Measurements from ENCODE around the gene PTPDC1. TPM values are rescaled to one million over a fixed set of nuclear protein-coding genes. Genes with fewer than 3 reads are reported as not detected.
A peak's percentile ranks its signal among the peaks of the same experiment; 100 is the strongest.

The PTPDC1 gene
- total RNA-seq, 1 experiment from 2014 or later = 10.6 TPM

- in situ Hi-C loops (cut with HindIII; ENCODE audit: low pct_unique_long_range_greater_than_20kb, low sequenced_read_pairs) = no loop called here
- no peak for DNase-seq (ENCODE audit: low read depth, low spot score)
These were observed 42.6 kb downstream of the PTPDC1 start for GRCh38 chr9:94126844-94127243.

- in situ Hi-C loops (cut with HindIII; ENCODE audit: low pct_unique_long_range_greater_than_20kb, low sequenced_read_pairs) = no loop called here
These were observed 43.5 kb downstream of the PTPDC1 start for GRCh38 chr9:94127806-94128205.

GRCh38 chr9:94128580-94128979 is 44.3 kb downstream of the PTPDC1 start:
- no peak for DNase-seq (ENCODE audit: low read depth, low spot score)
- in situ Hi-C loops (cut with HindIII; ENCODE audit: low pct_unique_long_range_greater_than_20kb, low sequenced_read_pairs) = no loop called here

More at GRCh38 chr9:94127806-94128205, 43.5 kb downstream of the PTPDC1 start:
- no peak for DNase-seq (ENCODE audit: low read depth, low spot score)

DNA sequence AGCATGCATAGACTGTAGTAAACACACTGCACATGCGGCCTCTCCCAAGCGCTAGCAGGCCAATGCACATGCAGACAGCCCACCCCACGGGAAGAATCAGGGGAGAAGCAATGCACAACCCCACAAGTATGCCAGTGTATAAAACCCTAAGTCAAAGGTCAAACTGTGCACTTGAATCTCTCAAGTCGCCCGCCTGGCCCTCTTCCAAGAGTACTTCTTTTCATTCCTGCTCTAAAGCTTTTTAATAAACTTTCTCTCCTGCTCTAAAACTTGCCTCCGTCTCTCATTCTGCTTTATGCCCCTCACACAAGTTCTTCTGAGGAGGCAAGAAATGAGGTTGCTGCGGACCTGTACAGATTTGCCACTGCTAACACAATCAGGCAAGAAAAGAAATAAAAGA is 50.4 kb downstream of the PTPDC1 start:
- DNase-seq (ENCODE audit: low read depth, low spot score) = no peak
- in situ Hi-C loops (cut with HindIII; ENCODE audit: low pct_unique_long_range_greater_than_20kb, low sequenced_read_pairs) = no loop called here

GRCh38 chr9:94135222-94135621 is 51.0 kb downstream of the PTPDC1 start:
- DNase-seq (ENCODE audit: low read depth, low spot score) = no peak
- in situ Hi-C loops (cut with HindIII; ENCODE audit: low pct_unique_long_range_greater_than_20kb, low sequenced_read_pairs) = no loop called here

DNA sequence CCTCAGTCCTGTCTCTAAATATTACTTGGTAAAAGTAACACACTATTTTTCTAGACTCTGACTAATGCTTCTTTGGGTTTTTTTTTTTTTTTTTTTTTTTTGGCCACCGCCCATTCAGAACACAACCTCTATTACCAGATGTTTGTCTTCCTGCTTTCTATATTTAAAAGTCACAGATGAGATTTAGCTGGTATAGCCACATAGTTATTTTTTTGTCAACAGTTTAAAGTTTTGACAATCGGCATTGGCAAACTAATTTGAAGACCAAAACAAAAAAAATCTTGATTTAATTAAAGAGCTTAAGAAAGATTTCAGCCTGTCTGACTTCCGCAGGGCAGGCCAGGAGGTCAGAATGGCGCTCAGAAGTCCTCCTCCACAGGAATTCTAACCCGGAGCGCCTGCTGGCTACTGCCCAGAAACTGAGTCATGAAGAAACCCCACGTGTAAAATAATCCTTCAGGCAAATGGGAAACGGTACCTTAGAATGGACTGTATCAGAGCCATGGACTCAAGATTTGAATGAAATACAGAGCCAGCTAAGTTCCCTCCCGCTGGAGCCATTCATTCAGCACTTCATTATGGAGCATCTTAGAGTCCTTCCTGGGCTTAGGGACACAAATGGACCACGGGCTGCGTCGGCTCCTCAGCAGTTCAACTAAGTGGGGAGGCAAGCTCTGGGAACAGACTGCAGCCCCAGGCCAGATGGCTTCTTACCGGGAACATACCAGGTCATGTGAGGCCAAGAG is 55.6 kb downstream of the PTPDC1 start:
- in situ Hi-C loops (cut with HindIII; ENCODE audit: low pct_unique_long_range_greater_than_20kb, low sequenced_read_pairs) = no loop called here
- DNase-seq (ENCODE audit: low read depth, low spot score) = peak; percentile 34

- no peak for DNase-seq (ENCODE audit: low read depth, low spot score)
- in situ Hi-C loops (cut with HindIII; ENCODE audit: low pct_unique_long_range_greater_than_20kb, low sequenced_read_pairs) = no loop called here
These were observed 56.1 kb downstream of the PTPDC1 start for GRCh38 chr9:94140418-94140780.

DNA sequence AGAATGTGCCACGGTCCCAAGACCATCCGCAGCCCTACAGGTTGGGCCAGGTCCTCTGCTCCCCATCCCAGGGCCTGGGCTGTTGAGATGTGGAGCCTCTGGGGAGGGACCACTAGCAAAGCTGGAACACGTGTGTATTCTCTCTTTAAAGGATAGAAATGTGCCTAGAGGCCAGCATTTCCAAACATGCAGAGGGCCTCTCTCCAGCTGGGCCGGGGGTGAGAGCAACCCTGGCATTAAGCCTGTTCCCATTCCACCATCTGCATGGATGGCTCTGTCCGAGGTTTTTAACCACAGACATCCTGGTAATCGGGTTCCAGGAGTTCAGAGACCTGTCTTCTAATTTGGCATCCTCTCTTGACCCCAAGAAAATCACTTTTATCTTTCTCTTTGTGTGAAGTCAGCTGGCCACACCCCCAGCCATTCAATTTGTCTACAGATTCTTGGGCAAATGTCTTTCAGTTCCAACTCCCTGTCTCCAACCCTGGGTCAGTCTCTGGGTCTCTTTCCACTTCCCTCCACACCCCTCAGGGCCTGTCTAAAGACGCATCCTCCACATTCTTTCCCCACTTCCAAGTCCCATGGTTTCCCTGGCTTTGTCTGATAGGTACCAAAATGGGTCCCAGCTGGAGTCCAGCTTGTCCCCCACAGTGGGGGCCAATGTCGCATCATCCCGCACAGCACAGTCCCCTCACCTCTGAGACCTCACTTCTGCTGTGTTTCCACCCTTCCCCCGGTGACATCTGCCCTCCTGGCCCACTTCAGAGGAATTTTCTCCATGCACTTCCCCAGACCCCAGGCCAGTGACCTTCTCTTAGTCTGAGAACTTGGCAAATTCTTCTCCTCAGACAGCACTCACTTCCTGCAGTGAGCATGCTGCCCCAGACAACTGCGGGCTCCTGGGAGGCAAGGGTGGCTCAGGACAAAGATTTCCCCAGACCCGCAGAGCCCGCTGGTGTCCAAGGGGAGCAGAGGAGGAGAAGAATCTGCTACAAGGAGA is 56.8 kb downstream of the PTPDC1 start:
- no peak for DNase-seq (ENCODE audit: low read depth, low spot score)
- in situ Hi-C loops (cut with HindIII; ENCODE audit: low pct_unique_long_range_greater_than_20kb, low sequenced_read_pairs) = no loop called here

DNA sequence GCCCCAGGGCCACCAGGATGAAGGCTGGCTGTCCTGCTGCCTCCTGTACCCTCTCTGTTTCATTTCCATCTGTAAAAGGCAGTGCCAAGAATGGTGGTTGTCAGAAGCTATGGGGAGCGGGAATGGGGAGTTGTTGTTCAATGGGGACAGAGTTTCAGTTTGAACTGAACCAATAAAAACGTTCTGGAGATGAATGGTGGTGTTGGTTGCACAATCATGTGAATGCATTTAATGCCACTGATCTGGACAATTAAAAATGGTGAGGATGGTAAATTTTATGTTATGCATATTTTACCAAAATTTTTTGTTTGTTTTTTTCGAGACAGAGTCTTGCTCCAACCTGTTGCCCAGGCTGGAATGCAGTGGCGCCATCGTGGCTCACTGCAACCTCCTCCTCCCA is 58.1 kb downstream of the PTPDC1 start:
- DNase-seq (ENCODE audit: low read depth, low spot score) = no peak
- in situ Hi-C loops (cut with HindIII; ENCODE audit: low pct_unique_long_range_greater_than_20kb, low sequenced_read_pairs) = no loop called here

- in situ Hi-C loops (cut with HindIII; ENCODE audit: low pct_unique_long_range_greater_than_20kb, low sequenced_read_pairs) = no loop called here
These were observed 60.1 kb downstream of the PTPDC1 start for GRCh38 chr9:94144394-94144793.

DNA sequence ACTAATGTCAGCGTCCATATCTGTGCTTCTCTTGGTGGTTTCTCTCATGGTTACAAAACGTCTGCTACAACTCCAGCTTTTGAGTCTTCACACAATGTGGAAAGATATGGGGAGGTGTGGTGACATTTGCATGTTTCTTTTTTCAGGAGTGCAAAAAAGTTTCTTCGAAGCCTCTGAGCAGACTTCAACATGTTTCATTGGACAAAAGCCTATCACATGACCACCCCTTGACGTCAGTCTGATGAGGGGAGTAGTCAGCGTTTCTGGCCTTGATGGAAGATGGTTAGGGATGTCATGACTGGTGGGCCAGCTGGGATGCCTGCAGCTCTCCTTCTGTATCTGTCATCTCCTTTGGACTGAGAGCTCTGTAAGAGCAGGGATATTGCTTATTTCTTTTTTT is 61.4 kb downstream of the PTPDC1 start:
- in situ Hi-C loops (cut with HindIII; ENCODE audit: low pct_unique_long_range_greater_than_20kb, low sequenced_read_pairs) = no loop called here
- peak; percentile 39 for DNase-seq (ENCODE audit: low read depth, low spot score)

More at GRCh38 chr9:94144394-94144793, 60.1 kb downstream of the PTPDC1 start:
- no peak for DNase-seq (ENCODE audit: low read depth, low spot score)

DNA sequence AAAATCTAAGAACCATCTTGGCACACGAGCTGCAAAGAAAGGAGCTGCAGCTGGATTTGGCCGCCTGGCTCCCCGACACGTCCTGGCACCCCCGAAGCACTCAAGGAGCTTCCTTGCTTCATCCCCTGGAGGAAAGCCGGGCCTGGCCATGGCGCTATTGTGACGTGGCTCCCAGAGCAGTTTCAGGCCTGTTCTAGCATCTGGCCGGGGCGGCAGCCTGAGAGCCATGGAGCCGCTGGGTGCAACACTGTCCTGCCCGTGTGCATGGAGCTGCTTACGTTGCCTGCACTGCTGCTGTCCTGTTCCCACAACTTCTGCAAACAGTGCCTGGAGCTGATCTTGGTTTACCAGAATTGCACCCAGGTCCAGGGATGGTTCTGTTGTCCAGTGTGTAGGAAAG is 63.5 kb downstream of the PTPDC1 start:
- DNase-seq (ENCODE audit: low read depth, low spot score) = no peak
- in situ Hi-C loops (cut with HindIII; ENCODE audit: low pct_unique_long_range_greater_than_20kb, low sequenced_read_pairs) = no loop called here

GRCh38 chr9:94148419-94148818 is 64.2 kb downstream of the PTPDC1 start:
- in situ Hi-C loops (cut with HindIII; ENCODE audit: low pct_unique_long_range_greater_than_20kb, low sequenced_read_pairs) = no loop called here
- DNase-seq (ENCODE audit: low read depth, low spot score) = no peak

- in situ Hi-C loops (cut with HindIII; ENCODE audit: low pct_unique_long_range_greater_than_20kb, low sequenced_read_pairs) = no loop called here
- DNase-seq (ENCODE audit: low read depth, low spot score) = no peak
These were observed 65.4 kb downstream of the PTPDC1 start for GRCh38 chr9:94149696-94150095.

DNA sequence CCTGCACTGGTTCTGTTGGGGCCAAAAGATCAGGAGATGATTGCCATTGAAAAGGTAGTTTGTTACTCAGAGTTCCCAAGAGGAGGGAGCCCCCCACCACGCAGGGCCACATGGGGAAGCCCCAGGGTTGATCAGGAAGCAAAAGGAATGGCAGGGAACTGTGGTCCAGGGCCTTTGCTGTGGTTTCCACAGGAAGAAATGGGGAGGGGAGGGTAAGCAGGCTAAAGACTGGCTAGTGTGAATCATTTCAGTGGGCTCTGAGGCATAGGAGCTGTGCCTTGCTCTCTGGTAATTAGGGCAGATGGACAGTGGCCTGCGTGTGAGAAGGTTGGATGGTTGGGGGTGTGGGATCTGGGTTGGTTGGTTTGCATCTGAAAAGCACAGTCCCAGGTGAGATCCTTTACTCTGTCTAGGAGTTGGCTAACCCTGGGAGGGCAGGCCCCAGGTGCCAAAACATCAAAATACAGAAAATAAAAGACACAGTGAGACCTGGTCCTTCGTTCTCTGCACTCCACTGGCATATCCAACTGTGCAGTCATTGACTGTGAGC is 66.1 kb downstream of the PTPDC1 start:
- in situ Hi-C loops (cut with HindIII; ENCODE audit: low pct_unique_long_range_greater_than_20kb, low sequenced_read_pairs) = no loop called here
- no peak for DNase-seq (ENCODE audit: low read depth, low spot score)

DNA sequence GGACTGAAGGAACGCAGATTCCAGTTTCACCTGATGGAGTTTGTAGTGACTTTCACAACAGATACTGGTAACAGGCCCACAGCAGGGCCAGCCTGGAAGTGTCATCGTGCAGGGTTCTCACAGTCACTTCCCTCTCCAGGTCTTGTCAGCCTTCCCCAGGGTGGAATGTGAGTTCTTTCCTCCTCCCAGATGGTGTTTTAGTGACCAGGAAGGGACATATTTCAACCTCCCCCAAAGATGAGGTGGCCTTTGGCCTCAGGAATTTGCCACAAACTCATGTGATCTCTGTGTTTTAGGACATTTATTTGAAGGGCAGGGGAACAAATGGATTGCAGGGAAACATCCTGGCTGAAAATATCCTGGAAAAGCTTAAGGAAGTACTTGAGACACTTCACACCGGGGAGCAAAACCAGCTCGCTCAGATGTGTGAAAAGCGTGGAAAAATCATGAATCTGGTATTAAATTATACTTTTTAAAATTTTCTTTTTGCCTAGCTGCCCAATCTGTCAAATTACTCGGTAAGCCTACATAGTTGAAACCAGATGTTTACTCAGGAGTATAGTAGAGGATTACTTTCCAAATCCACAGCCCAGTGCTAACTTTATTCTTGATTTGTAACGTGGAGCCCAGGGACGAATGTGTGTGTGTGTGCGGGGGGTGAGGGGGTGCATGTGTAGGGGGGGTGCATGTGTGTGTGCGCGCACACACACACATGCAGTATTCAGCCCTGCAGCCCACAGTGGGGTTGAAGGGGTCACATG is 66.8 kb downstream of the PTPDC1 start:
- in situ Hi-C loops (cut with HindIII; ENCODE audit: low pct_unique_long_range_greater_than_20kb, low sequenced_read_pairs) = no loop called here
- DNase-seq (ENCODE audit: low read depth, low spot score) = no peak

- in situ Hi-C loops (cut with HindIII; ENCODE audit: low pct_unique_long_range_greater_than_20kb, low sequenced_read_pairs) = no loop called here
- DNase-seq (ENCODE audit: low read depth, low spot score) = no peak
These were observed 69.6 kb downstream of the PTPDC1 start for GRCh38 chr9:94153905-94154304.
